Astrocyte of the spinal cord (primary cell): Measurements from ENCODE around the gene IL10.

Experiments used
- DNase-seq: peaks from one replicate; pipeline ENCODE4 v3.0.0; 2011; ENCODE audit warnings: low read depth, low spot score
- H3K4me3 ChIP-seq: 2 replicates; pipeline ENCODE4 v1.5.1; 2011; ENCODE audit warnings: low read depth, mild to moderate bottlenecking, low read length, moderate library complexity
- CTCF ChIP-seq: IDR thresholded peaks from 2 replicates; pipeline ENCODE4 v1.5.1; 2012; ENCODE audit warnings: low read depth, mild to moderate bottlenecking, low read length, inconsistent platforms
- in situ Hi-C: cut with HindIII; loops from 2 replicates; pipeline ENCODE4 v1.10.0; 2017; ENCODE audit warnings: low sequenced_read_pairs

Gene IL10

GRCh38 chr1:206722751-206723461, 49.4 kb downstream of the IL10 start:
- no peak for TF ChIP-seq CTCF
- no peak for DNase-seq
- H3K4me3 ChIP-seq: no peak overlapping the region
- in situ Hi-C loops: no loop called here

- in situ Hi-C loops: no loop called here
- no peak overlapping the region for H3K4me3 ChIP-seq
- TF ChIP-seq CTCF: no peak
- DNase-seq: no peak
Measured at GRCh38 chr1:206721454-206721853, 50.8 kb downstream of the IL10 start.

DNA sequence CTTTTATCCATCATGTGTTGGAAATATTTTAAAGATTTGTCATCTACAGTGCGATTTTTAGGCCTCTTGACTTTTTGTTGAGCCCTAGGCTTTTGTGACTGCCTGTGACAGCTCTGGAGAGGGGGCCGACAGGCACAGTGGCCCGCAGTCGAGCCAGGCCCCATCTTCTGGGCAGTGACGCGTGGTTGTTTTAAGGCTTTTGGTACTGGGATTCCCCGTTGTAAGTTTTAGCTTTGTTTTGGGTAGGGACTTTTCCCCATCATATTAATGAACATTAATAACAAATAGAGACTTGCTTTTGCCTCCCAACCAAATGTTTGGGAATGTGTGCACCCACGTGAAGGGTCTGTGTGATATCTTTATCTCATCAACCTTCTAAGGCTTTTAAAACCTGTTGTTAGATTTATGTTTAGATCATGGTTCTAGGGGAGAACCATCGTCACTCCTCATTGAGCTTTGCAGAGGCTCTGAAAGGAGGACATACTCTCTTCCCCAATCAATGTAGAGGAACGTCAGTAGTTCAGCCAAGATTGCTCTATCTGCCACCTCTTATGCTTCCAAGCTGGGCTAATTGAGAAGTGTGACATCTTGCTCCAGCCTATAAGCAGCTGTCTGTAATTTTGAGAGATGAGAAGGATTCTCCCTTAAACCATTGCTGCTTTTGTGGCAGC, 53.0 kb downstream of the IL10 start:
- DNase-seq: no peak
- TF ChIP-seq CTCF: no peak
- H3K4me3 ChIP-seq: no peak overlapping the region
- in situ Hi-C loops: no loop called here

GRCh38 chr1:206717674-206717989, 54.7 kb downstream of the IL10 start:
- H3K4me3 ChIP-seq: no peak overlapping the region
- TF ChIP-seq CTCF: no peak
- no peak for DNase-seq
- in situ Hi-C loops: no loop called here
